Endothelial cell (in vitro differentiated cells): Measurements from ENCODE around the gene ADD2. TPM values are rescaled to one million over a fixed set of nuclear protein-coding genes. Genes with fewer than 3 reads are reported as not detected.

Experiments used
- DNase-seq: peaks from one replicate; pipeline ENCODE4 v3.0.0; 2021; ENCODE audit warnings: low spot score
- H3K27ac Mint-ChIP-seq: one replicate; pipeline ENCODE4 v1.8.0; 2021; ENCODE audit warnings: mixed read lengths, inconsistent platforms; ENCODE audit not compliant: unreplicated experiment
- H3K27me3 Mint-ChIP-seq: one replicate; pipeline ENCODE4 v1.8.0; 2021; ENCODE audit warnings: mild to moderate bottlenecking, moderate library complexity, mixed read lengths, inconsistent platforms; ENCODE audit not compliant: unreplicated experiment
- H3K36me3 Mint-ChIP-seq: one replicate; pipeline ENCODE4 v1.8.0; 2021; ENCODE audit warnings: mild to moderate bottlenecking, low read depth, mixed read lengths, inconsistent platforms; ENCODE audit not compliant: unreplicated experiment
- H3K4me1 Mint-ChIP-seq: one replicate; pipeline ENCODE4 v1.8.0; 2021; ENCODE audit warnings: mild to moderate bottlenecking, mixed read lengths, inconsistent platforms; ENCODE audit not compliant: unreplicated experiment
- H3K4me3 Mint-ChIP-seq: one replicate; pipeline ENCODE4 v1.8.0; 2021; ENCODE audit warnings: mild to moderate bottlenecking, mixed read lengths, inconsistent platforms; ENCODE audit not compliant: unreplicated experiment
- H3K9me3 Mint-ChIP-seq: one replicate; pipeline ENCODE4 v1.8.0; 2021; ENCODE audit warnings: mixed read lengths, inconsistent platforms; ENCODE audit not compliant: unreplicated experiment
- CTCF ChIP-seq: fragments of 200-600 bp; sonication (generic); IDR thresholded peaks from one replicate; pipeline ENCODE4 v1.5.0; 2021; ENCODE audit warnings: antibody characterized with exemption; ENCODE audit not compliant: unreplicated experiment
- total RNA-seq: library from RNA; stranded (reverse); fragmentation: NEBNext Ultra II Directional; extraction: Animal tissue kit (Norgen Biotek cat#: 25700); gene quantifications from one replicate; pipeline ENCODE4 v1.2.1, GENCODE V29; 2021; ENCODE audit not compliant: unreplicated experiment

Gene ADD2
- total RNA-seq, 1 donor from 2014 or later = 54.0 TPM

GRCh38 chr2:70684846-70685622 lies 83.0 kb downstream of the ADD2 start:
- Mint-ChIP-seq H3K27ac (no peak overlapping the region), H3K4me1 (peaks cover 5% of the 10 kb centered on the region), H3K27me3 (peaks cover 8% of the 10 kb centered on the region), H3K9me3 (no peaks in the 10 kb centered on the region), H3K36me3 (peaks cover 16% of the 10 kb centered on the region), H3K4me3 (no peak overlapping the region)
- no peak for TF ChIP-seq CTCF
- no peak for DNase-seq

DNA sequence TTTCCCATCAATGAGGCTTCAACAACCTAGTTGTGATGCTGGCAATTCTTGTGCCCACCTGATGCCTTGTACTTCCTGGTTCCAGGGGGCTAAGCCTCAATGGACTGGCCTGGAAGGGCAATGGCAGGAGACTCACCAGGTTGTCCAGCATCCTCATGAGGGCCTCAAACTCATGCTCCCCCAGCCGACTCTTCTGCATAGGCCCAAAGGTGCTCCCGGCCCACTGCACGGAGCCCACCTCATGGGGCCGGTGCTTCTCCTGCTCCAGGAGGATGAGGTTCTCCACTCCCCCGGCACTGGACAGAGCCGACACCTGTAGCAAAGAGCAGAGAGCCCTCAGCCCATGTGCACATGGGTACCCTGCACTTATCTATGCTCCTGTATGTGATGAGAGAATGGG lies 84.5 kb downstream of the ADD2 start:
- Mint-ChIP-seq H3K36me3 (peaks cover 17% of the 10 kb centered on the region), H3K9me3 (no peaks in the 10 kb centered on the region), H3K4me1 (peaks cover 5% of the 10 kb centered on the region), H3K27me3 (peaks cover 8% of the 10 kb centered on the region), H3K27ac (no peak overlapping the region), H3K4me3 (peak overlapping the region; percentile 12)
- no peak for TF ChIP-seq CTCF
- no peak for DNase-seq

GRCh38 chr2:70680735-70681134 lies 87.3 kb downstream of the ADD2 start:
- no peak for TF ChIP-seq CTCF
- no peak overlapping the region for H3K27ac Mint-ChIP-seq
- no peaks in the 10 kb centered on the region for H3K4me1 Mint-ChIP-seq

GRCh38 chr2:70679259-70679658 lies 88.7 kb downstream of the ADD2 start:
- no peak for TF ChIP-seq CTCF
- H3K9me3 Mint-ChIP-seq = no peaks in the 10 kb centered on the region
- H3K36me3 Mint-ChIP-seq = peaks cover 23% of the 10 kb centered on the region
- peaks cover 4% of the 10 kb centered on the region for H3K27me3 Mint-ChIP-seq
- no peak for DNase-seq
- no peak overlapping the region for H3K27ac Mint-ChIP-seq
- H3K4me1 Mint-ChIP-seq = no peaks in the 10 kb centered on the region
- H3K4me3 Mint-ChIP-seq = no peak overlapping the region

More at GRCh38 chr2:70680735-70681134, 87.3 kb downstream of the ADD2 start:
- no peak for DNase-seq
- no peak overlapping the region for H3K4me3 Mint-ChIP-seq
- H3K9me3 Mint-ChIP-seq = no peaks in the 10 kb centered on the region
- peaks cover 4% of the 10 kb centered on the region for H3K27me3 Mint-ChIP-seq
- H3K36me3 Mint-ChIP-seq = peaks cover 25% of the 10 kb centered on the region

DNA sequence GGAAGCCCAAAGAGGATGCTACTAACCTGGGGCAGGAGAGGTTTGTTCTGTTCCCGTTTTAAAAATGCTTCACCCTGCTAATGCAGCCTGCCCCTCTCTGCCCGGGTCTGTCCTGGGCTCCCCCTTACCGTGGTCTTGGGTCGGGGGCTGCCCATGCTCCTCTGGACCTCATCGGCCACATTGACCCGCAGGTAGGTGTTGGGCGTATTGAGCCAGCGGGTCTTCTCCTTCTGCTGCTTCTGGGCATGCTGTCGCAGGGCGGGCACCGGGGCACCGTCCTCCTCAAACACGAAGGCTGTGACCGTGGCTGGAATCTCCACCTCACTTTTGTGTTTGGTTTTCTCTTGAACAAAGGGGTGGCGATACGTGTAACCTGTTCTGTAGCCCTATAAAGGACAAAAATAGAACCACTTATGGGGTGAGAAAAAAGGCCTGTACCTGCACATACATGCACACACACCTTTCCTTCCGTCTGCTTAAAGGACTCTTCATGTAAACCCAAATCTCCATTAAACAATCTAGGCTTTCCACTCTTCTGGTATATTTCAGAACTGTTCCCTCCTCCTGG lies 89.3 kb downstream of the ADD2 start:
- H3K27me3 Mint-ChIP-seq = peaks cover 4% of the 10 kb centered on the region
- H3K27ac Mint-ChIP-seq = no peak overlapping the region
- TF ChIP-seq CTCF = no peak
- H3K9me3 Mint-ChIP-seq = no peaks in the 10 kb centered on the region
- no peak for DNase-seq
- H3K4me1 Mint-ChIP-seq = no peaks in the 10 kb centered on the region
- no peak overlapping the region for H3K4me3 Mint-ChIP-seq
- peaks cover 29% of the 10 kb centered on the region for H3K36me3 Mint-ChIP-seq
